Vagina (tissue), 2 donors: ENCODE results near the gene CASP10. TPM values are rescaled to one million over a fixed set of nuclear protein-coding genes. Genes with fewer than 3 reads are reported as not detected.

Experiments
- DNase-seq, 2 donors: peaks; one replicate each; pipeline ENCODE4 v3.0.0-alpha.2; 2017; ENCODE audit errors: extremely low spot score in 2 of 2
- H3K27ac ChIP-seq: fragments of 200-600 bp; sonication (generic); one replicate; pipeline ENCODE4 v1.5.1; 2019
- H3K27me3 ChIP-seq: fragments of 200-600 bp; sonication (generic); one replicate; pipeline ENCODE4 v1.5.1; 2019
- H3K36me3 ChIP-seq, 2 donors: fragments of 200-600 bp; sonication (generic); one replicate each; pipeline ENCODE4 v1.5.1; 2017 to 2019
- H3K4me1 ChIP-seq: fragments of 200-600 bp; sonication (generic); one replicate; pipeline ENCODE4 v1.5.1; 2019
- H3K4me3 ChIP-seq, 2 donors: fragments of 200-600 bp; sonication (generic); 1 replicate in 1 of 2; 2 replicates in 1 of 2; pipeline ENCODE4 v1.5.1; 2016 to 2019
- H3K9me3 ChIP-seq: fragments of 200-600 bp; sonication (generic); one replicate; pipeline ENCODE4 v1.5.1; 2019
- CTCF ChIP-seq, 3 experiments: fragments of 450-650 bp in 2 of 3; fragments of 200-600 bp in 1 of 3; sonication (generic) in 1 of 3; IDR thresholded peaks; one replicate each; pipeline ENCODE4 v1.5.1; 2017 to 2019; ENCODE audit warnings: antibody characterized with exemption in 3 of 3, mild to moderate bottlenecking in 2 of 3, moderate library complexity in 2 of 3
- POLR2A ChIP-seq, 2 donors: fragments of 450-650 bp; IDR thresholded peaks; one replicate each; pipeline ENCODE4 v1.6.1; 2017; ENCODE audit warnings: antibody characterized with exemption in 2 of 2, mild to moderate bottlenecking in 2 of 2, moderate library complexity in 2 of 2
- POLR2AphosphoS5 ChIP-seq, 2 donors: sonication (generic); formaldehyde crosslinking; IDR thresholded peaks; one replicate each; pipeline ENCODE4 v1.9.0; 2017; ENCODE audit warnings: antibody characterized with exemption in 2 of 2, mild to moderate bottlenecking in 2 of 2, low read depth in 1 of 2; ENCODE audit not compliant: insufficient read depth in 1 of 2
- intact Hi-C: fragments of 100-400 bp; cut with DNase I; formaldehyde crosslinking; loops from one replicate; pipeline ENCODE4 v1.15.1; 2023
- total RNA-seq: library from RNA; depleted of rRNA; stranded (reverse); fragments of >200 nt; gene quantifications from one replicate; pipeline ENCODE4 v1.2.3, GENCODE V29; 2016

The CASP10 gene
- total RNA-seq, 1 donor from 2014 or later = 8.3 TPM

GRCh38 chr2:201204655-201205514 is 21.9 kb downstream of the CASP10 start:
- no peak for DNase-seq
- intact Hi-C loops = no loop called here
- no peaks in the 10 kb centered on the region for H3K36me3 ChIP-seq
- H3K9me3 ChIP-seq = no peaks in the 10 kb centered on the region
- no peak overlapping the region for H3K4me3 ChIP-seq
- H3K4me1 ChIP-seq = peaks cover 11% of the 10 kb centered on the region
- H3K27me3 ChIP-seq = no peaks in the 10 kb centered on the region
- no peak overlapping the region for H3K27ac ChIP-seq
- no peak for TF ChIP-seq POLR2AphosphoS5 (IDR thresholded peaks at IDR 0.05; ENCODE audit: insufficient read depth in 1 of 2, low read depth in 1 of 2)
- TF ChIP-seq POLR2A (IDR thresholded peaks at IDR 0.05) = no peak
- no peak for TF ChIP-seq CTCF (IDR thresholded peaks at IDR 0.05)

- TF ChIP-seq POLR2AphosphoS5 (IDR thresholded peaks at IDR 0.05; ENCODE audit: insufficient read depth in 1 of 2, low read depth in 1 of 2) (no peak), POLR2A (IDR thresholded peaks at IDR 0.05) (no peak), CTCF (IDR thresholded peaks at IDR 0.05) (no peak)
- no peak overlapping the region for H3K4me3 ChIP-seq
- H3K4me1 ChIP-seq = peaks cover 11% of the 10 kb centered on the region
- H3K27me3 ChIP-seq = no peaks in the 10 kb centered on the region
- H3K27ac ChIP-seq = no peak overlapping the region
- no peaks in the 10 kb centered on the region for H3K36me3 ChIP-seq
- H3K9me3 ChIP-seq = no peaks in the 10 kb centered on the region
- intact Hi-C loops = no loop called here
- no peak for DNase-seq
These were observed 22.5 kb downstream of the CASP10 start for GRCh38 chr2:201205515-201205849.

- H3K9me3 ChIP-seq = no peaks in the 10 kb centered on the region
- H3K4me3 ChIP-seq = no peak overlapping the region
- no peak overlapping the region for H3K27ac ChIP-seq
- intact Hi-C loops = no loop called here
- no peaks in the 10 kb centered on the region for H3K36me3 ChIP-seq
- H3K4me1 ChIP-seq = peaks cover 6% of the 10 kb centered on the region
- H3K27me3 ChIP-seq = no peaks in the 10 kb centered on the region
- no peak for DNase-seq
- TF ChIP-seq CTCF (IDR thresholded peaks at IDR 0.05) (no peak), POLR2A (IDR thresholded peaks at IDR 0.05) (no peak), POLR2AphosphoS5 (IDR thresholded peaks at IDR 0.05; ENCODE audit: insufficient read depth in 1 of 2, low read depth in 1 of 2) (no peak)
These were observed 25.8 kb downstream of the CASP10 start for GRCh38 chr2:201208563-201209252.

- Histone ChIP-seq H3K4me3 (no peak overlapping the region), H3K4me1 (no peaks in the 10 kb centered on the region), H3K9me3 (no peaks in the 10 kb centered on the region), H3K27me3 (no peaks in the 10 kb centered on the region), H3K27ac (no peak overlapping the region), H3K36me3 (no peaks in the 10 kb centered on the region)
- intact Hi-C loops = no loop called here
- TF ChIP-seq CTCF (IDR thresholded peaks at IDR 0.05) (no peak), POLR2A (IDR thresholded peaks at IDR 0.05) (no peak), POLR2AphosphoS5 (IDR thresholded peaks at IDR 0.05; ENCODE audit: insufficient read depth in 1 of 2, low read depth in 1 of 2) (no peak)
- DNase-seq = no peak
These were observed 33.0 kb downstream of the CASP10 start for GRCh38 chr2:201215963-201216362.

- Histone ChIP-seq H3K4me3 (no peak overlapping the region), H3K27ac (no peak overlapping the region), H3K36me3 (no peaks in the 10 kb centered on the region), H3K27me3 (no peaks in the 10 kb centered on the region), H3K4me1 (no peaks in the 10 kb centered on the region), H3K9me3 (no peaks in the 10 kb centered on the region)
- no peak for DNase-seq
- no peak for TF ChIP-seq CTCF (IDR thresholded peaks at IDR 0.05)
- no peak for TF ChIP-seq POLR2AphosphoS5 (IDR thresholded peaks at IDR 0.05; ENCODE audit: insufficient read depth in 1 of 2, low read depth in 1 of 2)
- TF ChIP-seq POLR2A (IDR thresholded peaks at IDR 0.05) = no peak
- intact Hi-C loops = no loop called here
These were observed 34.0 kb downstream of the CASP10 start for GRCh38 chr2:201216918-201217317.
